ENCODE data around the gene FAM43A.

The FAM43A gene

GRCh38 chr3:194711913-194712312 is 26.2 kb downstream of the FAM43A start:
- no peak for DNase-seq

GRCh38 chr3:194713299-194714136 is 27.8 kb downstream of the FAM43A start:
- no peak for DNase-seq

GRCh38 chr3:194714137-194714455 is 28.4 kb downstream of the FAM43A start:
- no peak for DNase-seq

GRCh38 chr3:194714564-194714963 is 28.9 kb downstream of the FAM43A start:
- DNase-seq, result no peak

- no peak for DNase-seq
Measured at GRCh38 chr3:194715022-194715800, 29.5 kb downstream of the FAM43A start.

- DNase-seq, result no peak
Measured at GRCh38 chr3:194718079-194718478, 32.4 kb downstream of the FAM43A start.

- no peak for DNase-seq
Measured at GRCh38 chr3:194720048-194720447, 34.4 kb downstream of the FAM43A start.

- no peak for DNase-seq
Measured at GRCh38 chr3:194723846-194724618, 38.3 kb downstream of the FAM43A start.

GRCh38 chr3:194725346-194725745 is 39.7 kb downstream of the FAM43A start:
- DNase-seq, result no peak

- DNase-seq, result no peak
Measured at GRCh38 chr3:194727435-194728128, 41.9 kb downstream of the FAM43A start.

GRCh38 chr3:194728986-194729385 is 43.3 kb downstream of the FAM43A start:
- no peak for DNase-seq

- no peak for DNase-seq
Measured at GRCh38 chr3:194730365-194730764, 44.7 kb downstream of the FAM43A start.

GRCh38 chr3:194731506-194732073 is 45.9 kb downstream of the FAM43A start:
- DNase-seq, result no peak

- no peak for DNase-seq
Measured at GRCh38 chr3:194732617-194733016, 46.9 kb downstream of the FAM43A start.

- DNase-seq, result peak; percentile 74
Measured at GRCh38 chr3:194736277-194736895, 50.7 kb downstream of the FAM43A start.

- peak; percentile 93 for DNase-seq
Measured at GRCh38 chr3:194736896-194737600, 51.4 kb downstream of the FAM43A start.

Data from inflammatory macrophage treated with lipopolysaccharide for 4 hours (primary cell).